GM06990 (cell line): ENCODE data around the gene DCP1A.

Experiments used
- DNase-seq: peaks from one replicate; pipeline ENCODE4 v3.0.0-alpha.2; 2011; ENCODE audit not compliant: insufficient read length; ENCODE audit errors: extremely low read depth
- H3K27me3 ChIP-seq: replicated peaks from 2 replicates; pipeline ENCODE4 v1.6.0; 2011; ENCODE audit warnings: low read length; ENCODE audit not compliant: control insufficient read depth, insufficient read depth
- H3K36me3 ChIP-seq: 2 replicates; pipeline ENCODE4 v1.5.1; 2011; ENCODE audit warnings: low read length; ENCODE audit not compliant: control insufficient read depth, insufficient read depth
- H3K4me3 ChIP-seq: replicated peaks from 2 replicates; pipeline ENCODE4 v1.5.1; 2011; ENCODE audit warnings: low read depth, mild to moderate bottlenecking, control low read depth, low read length
- TF ChIP-seq, protein P1 (sequence below): IDR thresholded peaks from 2 replicates; pipeline ENCODE4 v1.5.1; 2011; ENCODE audit warnings: low read length, control low read depth, mild to moderate bottlenecking, inconsistent platforms; ENCODE audit not compliant: insufficient read depth, poor library complexity, severe bottlenecking

DCP1A gene

DNA sequence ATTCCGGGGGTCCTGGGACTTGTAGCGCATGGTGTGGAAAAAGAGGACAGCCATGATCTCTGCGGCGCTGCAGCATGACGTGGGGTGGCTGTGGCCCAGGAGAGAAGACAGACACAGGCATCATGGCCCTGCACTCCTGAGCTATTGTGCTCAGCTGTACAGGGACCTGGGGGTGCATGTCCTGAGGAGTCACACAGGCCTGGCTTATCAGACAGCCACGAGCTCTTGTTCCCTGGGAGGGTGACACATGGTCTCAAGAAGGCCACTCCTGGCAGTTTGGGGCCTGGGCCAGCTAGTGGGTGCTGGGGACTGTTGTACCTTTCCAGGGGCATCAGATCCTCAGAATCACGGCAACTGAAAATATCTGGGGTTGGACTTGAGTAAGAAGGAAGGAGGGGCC lies 105.2 kb downstream of the DCP1A start:
- DNase-seq, result no peak
- no peak overlapping the region for H3K4me3 ChIP-seq
- no peaks in the 10 kb centered on the region for H3K27me3 ChIP-seq
- TF ChIP-seq, protein P1, sequence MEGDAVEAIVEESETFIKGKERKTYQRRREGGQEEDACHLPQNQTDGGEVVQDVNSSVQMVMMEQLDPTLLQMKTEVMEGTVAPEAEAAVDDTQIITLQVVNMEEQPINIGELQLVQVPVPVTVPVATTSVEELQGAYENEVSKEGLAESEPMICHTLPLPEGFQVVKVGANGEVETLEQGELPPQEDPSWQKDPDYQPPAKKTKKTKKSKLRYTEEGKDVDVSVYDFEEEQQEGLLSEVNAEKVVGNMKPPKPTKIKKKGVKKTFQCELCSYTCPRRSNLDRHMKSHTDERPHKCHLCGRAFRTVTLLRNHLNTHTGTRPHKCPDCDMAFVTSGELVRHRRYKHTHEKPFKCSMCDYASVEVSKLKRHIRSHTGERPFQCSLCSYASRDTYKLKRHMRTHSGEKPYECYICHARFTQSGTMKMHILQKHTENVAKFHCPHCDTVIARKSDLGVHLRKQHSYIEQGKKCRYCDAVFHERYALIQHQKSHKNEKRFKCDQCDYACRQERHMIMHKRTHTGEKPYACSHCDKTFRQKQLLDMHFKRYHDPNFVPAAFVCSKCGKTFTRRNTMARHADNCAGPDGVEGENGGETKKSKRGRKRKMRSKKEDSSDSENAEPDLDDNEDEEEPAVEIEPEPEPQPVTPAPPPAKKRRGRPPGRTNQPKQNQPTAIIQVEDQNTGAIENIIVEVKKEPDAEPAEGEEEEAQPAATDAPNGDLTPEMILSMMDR, result no peak
- peaks cover 33% of the 10 kb centered on the region for H3K36me3 ChIP-seq

DNA sequence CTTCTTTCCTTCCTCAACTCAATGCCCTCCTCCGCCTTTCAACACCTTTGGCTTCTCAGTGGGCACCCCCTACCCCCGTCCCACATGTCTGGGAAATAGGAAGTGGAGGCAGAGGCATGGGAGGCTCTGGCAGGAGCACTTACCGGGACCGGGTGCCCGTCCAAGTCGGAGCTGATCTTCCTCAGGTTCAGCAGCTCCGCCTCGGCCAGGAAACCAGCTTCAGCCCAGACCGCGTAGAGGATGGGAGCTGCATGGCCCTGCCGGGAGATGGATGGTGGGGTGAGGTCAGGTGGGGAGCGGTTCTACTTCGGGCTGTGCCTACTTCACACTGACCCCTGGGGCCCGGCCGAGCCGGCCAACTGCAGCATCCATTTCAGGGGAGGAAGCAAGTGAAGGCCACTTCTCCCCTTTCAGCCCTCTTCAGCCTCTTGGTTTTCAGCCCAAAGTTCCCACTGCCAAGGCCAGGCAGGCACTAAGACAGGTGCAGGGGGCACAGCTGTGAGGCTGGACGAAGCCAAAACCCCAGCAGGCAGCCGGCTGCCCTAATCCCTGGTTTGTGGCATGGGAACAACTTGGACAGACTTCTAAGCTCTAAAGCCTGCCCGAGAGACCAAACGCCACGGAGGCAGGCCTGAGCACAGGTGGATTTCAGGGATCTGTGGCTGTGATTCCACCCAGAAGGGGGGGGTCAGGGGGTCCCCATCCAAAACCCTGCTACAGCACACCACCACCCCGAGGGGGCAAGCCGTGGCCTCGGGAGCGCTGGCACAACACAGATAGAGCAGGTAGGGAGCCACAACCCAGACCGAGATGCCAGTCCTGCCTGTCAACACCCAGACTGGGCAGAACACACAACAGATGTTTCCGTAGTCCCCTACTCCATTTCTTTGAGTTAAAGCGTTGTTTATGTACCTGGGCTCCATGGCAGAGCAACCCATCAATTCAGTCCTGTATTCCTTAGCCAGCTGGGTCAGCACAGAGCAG lies 106.1 kb downstream of the DCP1A start:
- no peak for DNase-seq
- Histone ChIP-seq H3K27me3 (no peaks in the 10 kb centered on the region), H3K36me3 (peaks cover 37% of the 10 kb centered on the region), H3K4me3 (no peak overlapping the region)
- TF ChIP-seq, protein P1, result no peak

DNA sequence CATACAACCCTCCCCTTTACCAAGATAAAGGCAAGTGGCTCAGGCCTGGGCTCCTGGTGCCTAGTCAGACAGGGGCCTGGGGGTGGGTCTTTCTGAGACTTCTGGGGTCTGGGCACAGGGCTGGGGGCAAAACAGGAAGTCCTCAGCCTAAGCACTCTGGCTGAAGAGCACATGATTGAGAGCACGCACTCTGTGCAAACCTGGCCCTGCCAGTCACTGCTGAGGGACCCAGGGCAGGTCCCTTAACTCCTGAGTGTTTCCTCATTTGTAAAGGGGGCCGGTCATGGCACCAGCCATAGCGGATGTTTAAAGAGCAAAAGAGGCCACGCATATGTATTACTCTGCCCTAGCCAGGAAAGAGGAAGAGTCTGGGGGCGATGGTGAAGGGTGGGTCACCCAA lies 107.5 kb downstream of the DCP1A start:
- TF ChIP-seq, protein P1, result no peak
- Histone ChIP-seq H3K27me3 (no peaks in the 10 kb centered on the region), H3K36me3 (peaks cover 47% of the 10 kb centered on the region), H3K4me3 (no peak overlapping the region)
- DNase-seq, result no peak

DNA sequence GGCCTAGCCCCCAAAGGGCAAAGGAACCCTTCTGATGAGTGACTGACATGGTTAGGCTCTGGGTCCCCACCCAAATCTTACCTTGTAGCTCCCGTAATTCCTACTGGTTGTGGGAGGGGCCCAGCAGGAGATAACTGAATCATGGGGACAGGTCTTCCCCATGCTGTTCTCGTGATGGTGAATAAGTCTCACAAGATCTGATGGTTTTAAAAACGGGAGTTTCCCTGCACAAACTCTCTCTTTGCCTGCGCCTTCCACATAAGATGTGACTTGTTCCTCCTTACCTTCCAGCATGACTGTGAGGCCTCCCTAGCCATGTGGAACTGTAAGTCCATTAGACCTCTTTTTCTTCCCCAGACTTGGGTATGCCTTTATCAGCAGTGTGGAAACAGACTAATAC lies 108.5 kb downstream of the DCP1A start:
- DNase-seq, result no peak
- no peak overlapping the region for H3K4me3 ChIP-seq
- TF ChIP-seq, protein P1, result no peak
- no peaks in the 10 kb centered on the region for H3K27me3 ChIP-seq
- H3K36me3 ChIP-seq, result peaks cover 50% of the 10 kb centered on the region

DNA sequence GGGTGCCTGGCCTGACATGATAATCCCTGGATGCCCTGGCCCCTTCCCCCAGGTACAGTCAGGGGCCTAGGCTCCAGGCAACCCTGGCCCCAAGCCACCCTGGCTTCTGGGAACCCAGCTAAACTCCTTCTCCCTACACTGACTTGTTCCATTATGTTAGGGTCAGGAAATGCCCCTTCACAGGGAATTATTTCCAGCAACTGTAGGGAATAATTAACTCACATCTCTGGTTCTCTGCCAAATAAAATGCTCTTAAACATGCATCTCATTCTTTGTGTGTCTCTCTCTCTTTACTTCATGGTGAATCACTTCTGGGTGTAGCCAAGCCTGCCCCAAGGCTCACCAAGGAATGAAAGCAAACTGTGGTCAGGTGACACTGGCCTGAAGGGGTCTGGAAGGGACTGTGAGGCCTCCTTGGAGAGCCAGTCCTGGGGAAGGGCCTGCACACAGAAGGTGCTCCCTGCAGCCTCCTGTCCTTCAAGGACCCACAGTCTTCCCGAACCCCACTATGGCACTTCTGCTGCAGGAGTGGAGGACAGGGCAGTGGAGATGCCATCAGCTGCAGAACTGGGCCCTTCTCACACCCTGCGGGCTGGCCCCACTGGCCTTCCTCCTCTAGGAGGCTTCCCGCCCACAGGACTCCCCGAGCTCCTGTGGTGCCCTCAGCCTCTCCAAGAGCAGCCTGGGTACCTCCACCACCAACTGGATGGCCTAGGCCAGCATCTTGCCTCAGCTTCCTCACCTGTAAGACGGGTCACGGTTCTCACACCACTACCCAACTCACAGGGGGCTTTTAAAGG lies 109.1 kb downstream of the DCP1A start:
- H3K4me3 ChIP-seq, result no peak overlapping the region
- TF ChIP-seq, protein P1, result no peak
- DNase-seq, result no peak
- no peaks in the 10 kb centered on the region for H3K27me3 ChIP-seq
- peaks cover 49% of the 10 kb centered on the region for H3K36me3 ChIP-seq
